NCI-H1092 treated with DMSO at 0.1 percent for 48 hours (cell line): Measurements from ENCODE around the gene SERPINC1.
"Not testable (repeated sequence)": the region's sequence is repeated elsewhere in the genome, so short reads cannot be mapped to it uniquely, and the experiment has no call there.

ENCODE experiments used
- DNase-seq: peaks from one replicate; lab custom pipeline; 2025; lab: John Stamatoyannopoulos, UW

SERPINC1 gene

DNA sequence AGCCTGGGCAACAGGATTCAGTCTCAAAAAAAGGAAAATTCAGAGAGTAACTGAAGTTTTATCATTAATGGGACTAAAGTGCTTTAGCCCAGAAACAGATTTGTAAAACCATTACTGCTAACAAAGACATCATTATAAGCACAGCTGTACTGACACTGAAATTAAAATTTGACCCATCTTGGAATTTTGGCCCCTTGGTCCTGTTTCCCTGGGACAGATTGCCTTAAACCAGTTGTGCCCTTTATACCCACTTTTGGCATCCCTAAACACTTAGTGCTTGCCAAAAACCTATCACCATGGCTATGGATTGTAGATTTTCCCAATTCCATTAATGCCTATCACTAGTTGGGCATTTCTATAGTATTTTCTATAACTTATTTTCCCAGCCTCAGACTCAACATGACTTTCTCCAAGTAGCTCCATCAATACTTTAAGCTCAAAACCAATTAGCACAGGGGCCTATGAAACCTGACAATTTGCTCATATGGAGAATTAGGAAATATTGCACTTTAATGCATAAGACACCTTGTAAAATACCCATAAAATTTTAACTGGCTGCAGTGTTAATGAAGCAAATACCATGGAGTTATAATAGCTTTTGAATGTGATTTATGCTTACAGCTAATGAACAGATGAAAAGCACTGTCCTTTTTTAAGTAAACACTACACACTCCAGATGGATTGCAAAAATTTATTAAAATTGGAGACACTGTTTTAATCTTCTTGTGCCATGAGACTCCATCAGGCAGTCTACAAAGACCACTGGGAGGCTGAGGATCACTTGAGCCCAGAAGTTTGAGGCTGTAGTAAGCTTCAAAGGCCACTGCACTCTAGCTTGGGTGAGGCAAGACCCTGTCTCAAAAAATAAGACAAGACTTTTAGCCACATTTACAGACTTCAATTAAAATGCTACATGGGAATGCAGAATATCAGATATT lies 53.6 kb downstream of the SERPINC1 start:
- DNase-seq = no peak

DNA sequence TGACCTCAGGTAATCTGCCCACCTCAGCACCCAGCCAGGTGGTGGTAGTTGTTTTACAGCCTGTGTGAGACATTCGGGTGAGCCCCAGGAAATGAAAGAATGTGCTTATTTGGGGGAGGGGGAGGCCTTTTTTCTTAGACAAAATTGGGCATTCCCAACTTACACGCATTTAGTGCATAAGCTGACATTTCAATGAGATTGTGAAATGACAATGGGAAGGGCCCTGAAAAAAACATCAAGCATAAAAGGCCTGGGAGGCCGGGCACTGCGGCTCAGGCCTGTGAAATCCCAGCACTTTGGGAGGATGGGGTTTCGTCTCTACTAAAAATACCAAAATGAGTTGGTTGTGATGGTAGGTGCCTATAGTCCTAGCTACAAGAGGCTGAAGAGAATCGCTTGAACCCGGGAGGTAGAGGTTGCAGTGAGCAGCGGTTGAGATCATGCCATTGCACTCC lies 54.3 kb downstream of the SERPINC1 start:
- DNase-seq = no peak

DNA sequence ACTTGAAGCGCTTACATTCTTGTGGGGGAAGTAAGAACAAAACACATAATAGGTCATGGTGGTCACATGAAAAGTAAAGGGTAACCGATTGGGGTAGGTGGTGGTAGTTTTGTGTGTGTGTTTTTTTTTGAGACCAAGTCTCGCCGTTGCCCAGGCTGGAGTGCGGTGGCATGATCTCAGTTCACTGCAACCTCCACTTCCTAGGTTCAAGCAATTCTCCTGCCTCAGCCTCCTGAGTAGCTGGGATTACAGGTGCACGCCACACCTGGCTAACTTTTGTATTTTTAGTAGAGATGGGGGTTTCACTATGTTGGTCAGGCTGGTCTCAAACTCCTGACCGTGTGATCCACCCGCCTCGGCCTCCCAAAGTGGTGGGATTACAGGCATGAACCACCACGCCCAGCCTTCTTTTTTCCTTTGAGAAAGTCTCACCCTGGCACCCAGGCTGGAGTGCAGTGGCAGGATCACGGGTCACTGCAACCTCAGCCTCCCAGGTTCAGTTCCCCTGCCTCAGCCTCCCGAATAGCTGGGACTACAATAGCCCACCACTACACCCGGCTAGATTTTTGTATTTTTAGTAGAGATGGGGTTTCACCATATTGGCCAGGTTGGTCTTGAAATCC lies 54.9 kb downstream of the SERPINC1 start:
- DNase-seq = not testable (repeated sequence)

DNA sequence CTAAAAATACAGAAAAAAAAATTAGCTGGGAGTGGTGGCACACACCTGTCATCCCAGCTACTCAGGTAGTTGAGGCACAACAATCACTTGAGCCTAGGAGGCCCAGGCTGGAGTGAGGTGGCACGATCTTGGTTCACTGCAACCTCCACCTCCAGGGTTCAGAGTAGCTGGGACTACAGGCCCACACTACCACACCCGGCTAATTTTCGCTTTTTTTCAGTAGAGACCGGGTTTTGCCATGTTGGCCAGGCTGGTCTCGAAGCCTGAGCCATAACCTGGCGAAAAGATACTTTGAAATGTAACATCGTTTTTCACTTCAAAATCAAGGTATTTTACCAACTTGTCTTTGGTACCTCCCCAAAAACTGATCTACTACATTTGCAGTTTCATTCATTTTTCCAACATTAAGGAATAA lies 55.4 kb downstream of the SERPINC1 start:
- DNase-seq = no peak

DNA sequence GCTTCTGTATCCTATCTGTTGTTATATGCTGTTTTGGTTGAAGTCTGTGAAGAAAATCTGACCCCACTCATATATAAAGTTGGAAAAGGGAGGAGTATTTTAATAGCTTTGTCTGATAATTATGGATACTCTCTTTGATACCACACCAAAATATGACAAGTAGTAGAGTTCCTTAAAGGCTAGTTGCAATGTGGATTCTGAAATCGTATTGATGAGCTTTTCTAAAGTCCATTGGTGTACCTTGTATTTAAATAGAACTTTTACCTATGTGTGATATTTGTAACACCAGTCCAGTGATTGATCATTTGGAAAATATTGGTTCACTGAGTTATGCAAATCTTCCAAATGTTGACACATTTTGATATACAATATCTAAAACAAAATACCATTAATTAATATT lies 57.1 kb downstream of the SERPINC1 start:
- DNase-seq = no peak

DNA sequence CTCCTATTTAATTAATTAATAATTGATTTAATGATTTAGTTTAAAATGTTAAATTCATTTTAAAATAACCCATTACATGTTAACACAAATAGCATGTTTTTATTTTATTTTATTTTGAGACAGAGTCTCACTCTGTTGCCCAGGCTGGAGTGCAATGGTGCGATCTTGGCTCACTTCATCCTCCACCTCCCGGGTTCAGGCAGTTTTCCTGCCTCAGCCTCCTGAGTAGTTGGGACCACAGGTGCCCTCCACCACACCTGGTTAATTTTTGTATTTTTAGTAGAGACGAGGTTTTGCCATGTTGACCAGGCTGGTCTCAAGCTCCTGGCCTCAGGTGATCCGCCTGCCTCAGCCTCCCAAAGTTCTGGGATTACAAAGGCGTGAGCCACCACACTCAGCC lies 57.6 kb downstream of the SERPINC1 start:
- DNase-seq = not testable (repeated sequence)

DNA sequence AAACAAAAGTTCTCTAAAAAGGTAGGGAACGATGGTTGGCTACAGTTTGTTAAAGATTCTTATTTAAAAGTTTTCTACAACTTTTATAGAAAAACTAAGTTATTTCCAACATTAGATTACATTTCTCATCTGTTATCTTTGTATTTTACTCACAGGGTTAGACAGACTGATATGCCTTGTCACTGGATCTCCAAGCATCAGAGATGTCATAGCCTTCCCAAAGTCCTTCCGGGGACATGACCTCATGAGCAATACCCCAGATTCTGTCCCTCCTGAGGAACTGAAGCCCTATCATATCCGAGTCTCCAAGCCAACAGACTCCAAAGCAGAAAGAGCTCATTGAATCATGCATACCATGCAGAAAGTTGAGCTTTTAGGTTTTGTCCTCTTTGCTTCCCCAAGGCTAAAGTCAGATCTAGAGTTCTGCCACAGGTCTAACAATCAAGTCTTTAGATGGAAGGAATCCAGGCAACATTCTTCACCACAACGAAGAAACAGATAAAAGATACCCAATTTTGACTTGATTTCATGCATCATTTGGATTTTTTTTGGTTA lies 59.7 kb downstream of the SERPINC1 start:
- no peak for DNase-seq

DNA sequence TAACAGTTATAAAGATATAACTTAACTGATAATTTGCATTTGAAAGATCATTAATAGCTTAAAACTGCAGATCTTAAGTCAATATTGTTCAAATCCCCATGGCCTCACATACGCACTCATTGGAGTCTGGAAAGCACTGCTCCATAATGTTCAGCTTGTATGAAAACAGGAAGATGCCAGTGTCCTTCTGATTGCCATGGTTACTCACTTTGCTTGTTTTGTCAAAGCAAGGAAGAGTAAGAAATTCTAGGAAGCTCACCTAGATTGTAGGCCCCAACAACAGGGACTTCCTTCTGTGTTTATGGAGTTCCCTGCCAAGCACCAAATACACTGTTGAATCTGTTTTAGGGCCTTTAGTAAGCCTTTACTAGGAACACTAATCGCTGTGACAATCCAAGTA lies 60.2 kb downstream of the SERPINC1 start:
- DNase-seq = no peak

DNA sequence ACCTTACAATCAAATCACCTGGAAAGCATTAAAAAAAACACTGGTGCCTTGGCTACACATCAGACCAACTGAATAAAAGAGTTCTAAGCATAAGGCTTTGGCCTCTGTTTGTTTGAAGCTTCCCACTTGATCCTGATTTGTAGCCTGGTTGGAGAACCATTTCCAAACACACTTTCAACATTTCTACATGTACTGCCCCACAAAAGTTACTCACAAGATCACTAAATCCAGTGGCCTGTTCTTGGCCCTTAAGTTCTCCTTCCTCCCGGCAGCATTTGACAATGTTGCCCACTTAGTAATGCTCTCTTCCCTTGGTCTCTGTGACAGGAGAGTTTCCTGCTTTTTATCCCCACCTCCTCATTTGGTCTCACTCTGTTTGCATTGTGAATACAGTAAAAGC lies 61.1 kb downstream of the SERPINC1 start:
- no peak for DNase-seq
